ENCODE data around the gene OR2V2.

DNA sequence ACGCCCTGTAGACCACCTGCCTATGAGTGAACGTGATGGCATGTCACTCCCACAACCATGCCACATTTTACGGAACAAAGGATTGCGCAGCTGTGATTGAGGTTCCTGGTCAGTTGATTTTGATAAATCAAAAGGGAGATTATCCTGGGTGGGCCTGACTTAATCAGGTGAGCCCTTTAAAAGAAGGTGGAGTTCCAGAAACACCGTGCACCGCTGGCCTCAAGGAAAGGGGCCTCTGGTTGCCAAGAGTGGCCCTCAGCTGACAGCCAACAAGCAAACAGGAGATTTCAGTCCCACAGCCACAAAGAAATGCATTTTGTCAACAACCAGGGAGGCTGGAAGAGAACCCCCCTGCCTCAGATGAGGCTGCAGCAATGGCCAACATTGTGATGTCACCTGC, 38.6 kb downstream of the OR2V2 start:
- no peak for TF ChIP-seq CTCF (IDR thresholded peaks at IDR 0.05)
- TF ChIP-seq, protein P1, sequence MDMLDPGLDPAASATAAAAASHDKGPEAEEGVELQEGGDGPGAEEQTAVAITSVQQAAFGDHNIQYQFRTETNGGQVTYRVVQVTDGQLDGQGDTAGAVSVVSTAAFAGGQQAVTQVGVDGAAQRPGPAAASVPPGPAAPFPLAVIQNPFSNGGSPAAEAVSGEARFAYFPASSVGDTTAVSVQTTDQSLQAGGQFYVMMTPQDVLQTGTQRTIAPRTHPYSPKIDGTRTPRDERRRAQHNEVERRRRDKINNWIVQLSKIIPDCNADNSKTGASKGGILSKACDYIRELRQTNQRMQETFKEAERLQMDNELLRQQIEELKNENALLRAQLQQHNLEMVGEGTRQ (IDR thresholded peaks at IDR 0.05; ENCODE audit: borderline replicate concordance, low read depth, low read length) = no peak
- TF ChIP-seq SMC3 (IDR thresholded peaks at IDR 0.05; ENCODE audit: low read depth, low read length) = no peak

Measured in SK-N-SH (cell line).